ENCODE results near the gene OXER1.

GRCh38 chr2:42799881-42800280 lies 35.9 kb upstream of the OXER1 start:
- no peak for TF ChIP-seq POLR2A (IDR thresholded peaks at IDR 0.05)
- TF ChIP-seq, protein P1, sequence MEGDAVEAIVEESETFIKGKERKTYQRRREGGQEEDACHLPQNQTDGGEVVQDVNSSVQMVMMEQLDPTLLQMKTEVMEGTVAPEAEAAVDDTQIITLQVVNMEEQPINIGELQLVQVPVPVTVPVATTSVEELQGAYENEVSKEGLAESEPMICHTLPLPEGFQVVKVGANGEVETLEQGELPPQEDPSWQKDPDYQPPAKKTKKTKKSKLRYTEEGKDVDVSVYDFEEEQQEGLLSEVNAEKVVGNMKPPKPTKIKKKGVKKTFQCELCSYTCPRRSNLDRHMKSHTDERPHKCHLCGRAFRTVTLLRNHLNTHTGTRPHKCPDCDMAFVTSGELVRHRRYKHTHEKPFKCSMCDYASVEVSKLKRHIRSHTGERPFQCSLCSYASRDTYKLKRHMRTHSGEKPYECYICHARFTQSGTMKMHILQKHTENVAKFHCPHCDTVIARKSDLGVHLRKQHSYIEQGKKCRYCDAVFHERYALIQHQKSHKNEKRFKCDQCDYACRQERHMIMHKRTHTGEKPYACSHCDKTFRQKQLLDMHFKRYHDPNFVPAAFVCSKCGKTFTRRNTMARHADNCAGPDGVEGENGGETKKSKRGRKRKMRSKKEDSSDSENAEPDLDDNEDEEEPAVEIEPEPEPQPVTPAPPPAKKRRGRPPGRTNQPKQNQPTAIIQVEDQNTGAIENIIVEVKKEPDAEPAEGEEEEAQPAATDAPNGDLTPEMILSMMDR (IDR thresholded peaks at IDR 0.05), result no peak
